ENCODE data around the gene PCDHGB7. TPM values are rescaled to one million over a fixed set of nuclear protein-coding genes. Genes with fewer than 3 reads are reported as not detected.

Gene PCDHGB7
- total RNA-seq: 15.7 and 16.4 TPM in 2 replicates

DNA sequence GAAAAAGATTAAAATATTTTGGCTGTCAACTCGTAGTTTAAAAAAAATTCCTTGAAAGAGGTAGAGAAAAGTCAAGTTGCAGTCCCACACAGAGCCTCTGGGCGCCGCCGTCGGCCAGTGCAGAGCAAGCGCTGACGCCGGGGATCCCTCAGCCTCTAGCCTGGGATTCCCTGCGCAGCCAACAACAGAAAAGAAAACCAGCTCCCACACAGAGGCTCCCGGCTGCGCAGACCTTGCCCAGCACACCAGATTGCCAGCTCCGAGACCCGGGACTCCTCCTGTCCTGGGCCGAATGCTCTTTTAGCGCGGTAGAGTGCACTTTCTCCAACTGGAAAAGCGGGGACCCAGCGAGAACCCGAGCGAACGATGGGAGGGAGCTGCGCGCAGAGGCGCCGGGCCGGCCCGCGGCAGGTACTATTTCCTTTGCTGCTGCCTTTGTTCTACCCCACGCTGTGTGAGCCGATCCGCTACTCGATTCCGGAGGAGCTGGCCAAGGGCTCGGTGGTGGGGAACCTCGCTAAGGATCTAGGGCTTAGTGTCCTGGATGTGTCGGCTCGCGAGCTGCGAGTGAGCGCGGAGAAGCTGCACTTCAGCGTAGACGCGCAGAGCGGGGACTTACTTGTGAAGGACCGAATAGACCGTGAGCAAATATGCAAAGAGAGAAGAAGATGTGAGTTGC, at the start of gene PCDHGB7:
Gene PCDHGB7, plus strand, starts transcription at position 184 of the 679 bp plus-strand sequence. Its CDS starts 183 bp downstream, at position 367.

GRCh38 chr5:141369994-141370848, 47.3 kb upstream of the PCDHGB7 start, which contains the start of gene PCDHGB3:
PCDHGB3 (plus strand) TSS chr5:141370242; CDS start chr5:141370395, 153 bp downstream.

GRCh38 chr5:141373673-141374317, 43.7 kb upstream of the PCDHGB7 start, which contains the start of gene PCDHGA6:
PCDHGA6 (plus strand) TSS chr5:141373891; CDS start chr5:141374084, 193 bp downstream.

DNA sequence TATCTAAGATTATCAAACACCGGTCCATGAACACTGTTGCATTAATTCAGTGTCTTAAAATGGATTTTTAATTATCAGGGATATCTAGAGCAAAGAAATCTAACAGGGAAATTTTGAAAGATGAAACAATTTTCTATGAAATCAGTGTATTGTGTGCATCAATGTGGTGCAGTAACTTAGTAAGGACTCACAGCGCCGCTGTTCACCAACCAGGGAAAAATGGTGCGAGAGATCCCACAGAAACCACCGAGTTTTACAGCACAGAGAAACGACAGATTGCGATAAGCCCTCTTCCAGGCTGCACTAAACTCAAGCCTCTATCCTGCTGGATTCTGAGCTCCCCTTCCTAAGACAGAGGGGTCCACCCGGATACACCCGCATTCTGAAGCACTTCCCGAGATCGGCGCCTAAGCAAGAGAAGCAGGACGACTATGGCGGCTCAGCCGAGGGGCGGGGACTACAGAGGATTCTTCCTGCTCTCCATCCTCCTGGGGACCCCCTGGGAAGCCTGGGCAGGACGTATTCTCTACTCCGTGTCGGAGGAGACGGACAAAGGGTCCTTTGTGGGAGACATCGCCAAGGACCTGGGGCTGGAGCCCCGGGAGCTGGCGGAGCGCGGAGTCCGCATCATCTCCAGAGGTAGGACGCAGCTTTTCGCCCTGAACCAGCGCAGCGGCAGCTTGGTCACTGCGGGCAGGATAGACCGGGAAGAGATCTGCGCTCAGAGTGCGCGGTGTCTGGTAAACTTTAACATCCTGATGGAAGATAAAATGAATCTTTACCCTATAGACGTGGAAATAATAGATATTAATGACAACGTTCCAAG, 34.8 kb upstream of the PCDHGB7 start, which contains the start of gene PCDHGA7:
Gene PCDHGA7, plus strand, starts transcription at position 274 of the 826 bp plus-strand sequence. Its CDS starts 158 bp downstream, at position 432.

GRCh38 chr5:141387557-141388311, 29.7 kb upstream of the PCDHGB7 start, which contains the start of gene PCDHGB4:
PCDHGB4 (plus strand) TSS chr5:141387698; CDS start chr5:141387885, 187 bp downstream.

DNA sequence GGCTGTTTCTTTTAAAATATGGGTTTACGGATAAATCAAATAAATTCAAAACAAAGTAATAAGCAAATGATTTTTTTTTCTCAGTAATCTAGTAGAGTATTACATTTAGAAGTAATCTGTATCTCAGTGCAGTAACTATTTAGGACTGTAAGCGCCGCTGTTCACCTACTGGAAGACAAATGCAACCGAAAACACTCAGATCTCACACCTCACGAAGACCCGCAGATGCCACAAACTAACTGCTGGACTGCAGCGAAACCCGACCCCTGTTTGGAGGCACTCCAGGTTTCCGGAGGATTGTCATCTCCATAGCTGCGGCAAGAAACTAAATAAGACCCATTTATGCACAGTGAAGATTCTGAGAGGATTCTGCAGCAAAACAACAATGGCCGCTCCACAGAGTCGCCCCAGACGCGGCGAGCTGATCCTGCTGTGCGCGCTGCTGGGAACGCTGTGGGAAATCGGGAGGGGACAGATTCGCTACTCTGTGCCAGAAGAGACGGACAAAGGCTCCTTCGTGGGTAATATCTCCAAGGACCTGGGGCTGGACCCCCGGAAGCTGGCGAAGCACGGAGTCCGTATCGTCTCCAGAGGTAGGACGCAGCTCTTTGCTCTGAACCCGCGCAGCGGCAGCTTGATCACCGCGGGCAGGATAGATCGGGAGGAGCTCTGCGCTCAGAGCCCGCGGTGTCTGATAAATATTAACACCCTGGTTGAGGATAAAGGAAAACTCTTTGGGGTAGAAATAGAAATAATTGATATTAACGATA, 24.9 kb upstream of the PCDHGB7 start, which contains the start of gene PCDHGA8:
Gene PCDHGA8, plus strand, starts transcription at position 205 of the 770 bp plus-strand sequence. Its CDS starts 181 bp downstream, at position 386.

GRCh38 chr5:141397756-141398551, 19.5 kb upstream of the PCDHGB7 start, which contains the start of gene PCDHGB5:
PCDHGB5 (plus strand) TSS chr5:141397947; CDS start chr5:141398128, 181 bp downstream.

DNA sequence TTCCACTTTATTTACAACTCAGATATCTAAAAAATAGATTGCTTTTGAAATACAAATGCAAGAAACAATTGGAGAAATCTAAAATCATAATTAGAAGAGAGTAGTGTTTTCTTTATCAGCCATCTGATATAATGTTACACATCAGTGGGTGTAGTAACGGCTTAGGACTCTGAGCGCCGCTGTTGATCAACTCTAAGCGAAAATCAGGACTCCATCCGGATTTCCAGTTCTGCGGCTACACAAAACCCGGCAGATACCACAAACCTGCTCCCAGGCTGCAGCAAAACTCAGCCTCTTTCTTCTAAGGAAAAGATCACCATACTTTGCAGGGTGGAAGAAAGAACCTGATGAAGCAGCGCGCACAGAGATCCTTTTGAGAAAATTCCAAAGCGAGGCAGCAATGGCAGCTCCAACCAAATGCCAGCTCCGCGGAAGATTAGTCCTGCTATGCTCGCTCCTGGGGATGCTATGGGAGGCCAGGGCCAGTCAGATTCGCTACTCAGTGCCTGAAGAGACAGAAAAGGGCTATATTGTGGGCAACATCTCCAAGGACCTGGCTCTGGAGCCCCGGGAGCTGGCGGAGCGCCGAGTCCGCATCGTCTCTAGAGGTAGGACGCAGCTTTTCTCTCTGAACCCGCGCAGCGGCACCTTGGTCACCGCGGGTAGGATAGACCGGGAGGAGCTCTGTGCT, 14.8 kb upstream of the PCDHGB7 start, which contains the start of gene PCDHGA9:
Gene PCDHGA9, plus strand, starts transcription at position 226 of the 691 bp plus-strand sequence. Its CDS starts 175 bp downstream, at position 401.

DNA sequence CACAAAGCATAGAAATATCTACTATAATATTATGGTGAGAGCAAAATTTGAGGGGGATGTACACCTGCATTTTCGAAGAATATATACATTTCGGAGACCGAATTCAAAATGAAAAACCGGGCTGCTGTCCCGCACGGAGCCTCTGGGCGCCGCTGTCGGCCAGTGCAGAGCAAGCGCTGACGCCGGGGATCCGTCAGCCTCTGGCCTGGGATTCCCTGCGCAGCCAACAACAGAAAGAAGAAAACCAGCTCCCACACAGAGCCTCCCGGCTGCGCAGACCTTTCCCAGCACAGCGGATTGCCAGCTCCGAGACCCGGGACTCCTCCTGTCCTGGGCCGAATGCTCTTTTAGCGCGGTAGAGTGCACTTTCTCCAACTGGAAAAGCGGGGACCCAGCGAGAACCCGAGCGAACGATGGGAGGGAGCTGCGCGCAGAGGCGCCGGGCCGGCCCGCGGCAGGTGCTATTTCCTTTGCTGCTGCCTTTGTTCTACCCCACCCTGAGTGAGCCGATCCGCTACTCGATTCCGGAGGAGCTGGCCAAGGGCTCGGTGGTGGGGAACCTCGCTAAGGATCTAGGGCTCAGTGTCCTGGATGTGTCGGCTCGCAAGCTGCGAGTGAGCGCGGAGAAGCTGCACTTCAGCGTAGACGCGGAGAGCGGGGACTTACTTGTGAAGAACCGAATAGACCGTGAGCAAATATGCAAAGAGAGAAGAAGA, 9.5 kb upstream of the PCDHGB7 start, which contains the start of gene PCDHGB6:
Gene PCDHGB6, plus strand, starts transcription at position 232 of the 716 bp plus-strand sequence. Its CDS starts 182 bp downstream, at position 414.

GRCh38 chr5:141412854-141413539, 4.5 kb upstream of the PCDHGB7 start, which contains the start of gene PCDHGA10:
PCDHGA10 (plus strand) TSS chr5:141412987; CDS start chr5:141413176, 189 bp downstream.

DNA sequence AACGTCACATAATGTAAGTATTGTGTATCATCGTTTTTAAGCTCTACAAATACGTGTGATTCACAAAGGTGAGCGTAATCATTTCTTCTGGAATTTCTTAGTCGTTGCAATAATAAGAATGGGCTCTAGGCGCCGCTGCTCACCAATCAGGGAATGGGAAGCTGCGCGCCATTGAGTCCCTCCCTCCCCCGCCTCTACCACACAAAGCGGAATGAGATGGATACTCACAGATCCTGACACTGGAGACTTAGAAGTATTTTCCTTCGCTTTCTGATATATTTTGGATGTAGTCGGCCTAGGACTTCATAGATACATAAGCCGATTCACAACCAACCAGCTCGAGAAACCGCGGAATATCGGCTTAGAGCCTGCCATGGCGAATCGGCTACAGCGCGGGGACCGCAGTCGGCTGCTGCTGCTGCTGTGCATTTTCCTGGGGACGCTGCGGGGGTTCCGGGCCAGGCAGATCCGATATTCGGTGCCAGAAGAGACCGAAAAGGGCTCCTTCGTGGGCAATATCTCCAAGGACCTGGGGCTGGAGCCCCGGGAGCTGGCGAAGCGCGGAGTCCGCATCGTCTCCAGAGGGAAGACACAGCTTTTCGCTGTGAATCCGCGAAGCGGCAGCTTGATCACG, 3.5 kb downstream of the PCDHGB7 start, which contains the start of gene PCDHGA11:
Gene PCDHGA11, plus strand, starts transcription at position 197 of the 634 bp plus-strand sequence. Its CDS starts 177 bp downstream, at position 374.

DNA sequence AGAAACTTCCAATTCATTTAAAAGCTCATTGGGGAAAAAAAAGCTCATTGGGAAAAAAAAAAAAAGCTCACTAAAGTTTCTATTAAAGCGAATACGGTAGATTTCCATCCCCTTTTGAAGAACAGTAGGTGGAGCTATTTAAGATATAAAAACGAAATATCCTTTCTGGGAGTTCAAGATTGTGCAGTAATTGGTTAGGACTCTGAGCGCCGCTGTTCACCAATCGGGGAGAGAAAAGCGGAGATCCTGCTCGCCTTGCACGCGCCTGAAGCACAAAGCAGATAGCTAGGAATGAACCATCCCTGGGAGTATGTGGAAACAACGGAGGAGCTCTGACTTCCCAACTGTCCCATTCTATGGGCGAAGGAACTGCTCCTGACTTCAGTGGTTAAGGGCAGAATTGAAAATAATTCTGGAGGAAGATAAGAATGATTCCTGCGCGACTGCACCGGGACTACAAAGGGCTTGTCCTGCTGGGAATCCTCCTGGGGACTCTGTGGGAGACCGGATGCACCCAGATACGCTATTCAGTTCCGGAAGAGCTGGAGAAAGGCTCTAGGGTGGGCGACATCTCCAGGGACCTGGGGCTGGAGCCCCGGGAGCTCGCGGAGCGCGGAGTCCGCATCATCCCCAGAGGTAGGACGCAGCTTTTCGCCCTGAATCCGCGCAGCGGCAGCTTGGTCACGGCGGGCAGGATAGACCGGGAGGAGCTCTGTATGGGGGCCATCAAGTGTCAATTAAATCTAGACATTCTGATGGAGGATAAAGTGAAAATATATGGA, 13.0 kb downstream of the PCDHGB7 start, which contains the start of gene PCDHGA12:
Gene PCDHGA12, plus strand, starts transcription at position 176 of the 782 bp plus-strand sequence. Its CDS starts 253 bp downstream, at position 429.

Data from smooth muscle cell of trachea (primary cell).